Measurements from ENCODE around the gene THRSP. TPM values are rescaled to one million over a fixed set of nuclear protein-coding genes. Genes with fewer than 3 reads are reported as not detected.

The THRSP gene
- polyA plus RNA-seq, 2 of the 4 experiments (the other 2 are of a cell fraction) = not detected

GRCh38 chr11:78044706-78045105 is 19.0 kb upstream of the THRSP start:
- POLR2A ChIA-PET = no interaction called here
- no peak for FAIRE-seq
- H3K4me1 ChIP-seq = peaks cover 20% of the 10 kb centered on the region
- no peak overlapping the region for H3K4me2 ChIP-seq
- CTCF ChIA-PET = interaction anchor here (0.5 to 5.9 kb wide), 11 partner anchors 8 to 519 kb away, joined by 3 to 59 read pairs (median 19); partner anchors contain the start of gene THRSP
- TF ChIP-seq RAD21 (conservative IDR thresholded peaks at IDR 0.05 in 1 of 2, IDR thresholded peaks at IDR 0.05 in 1 of 2) = no peak
- TF ChIP-seq, protein P1, sequence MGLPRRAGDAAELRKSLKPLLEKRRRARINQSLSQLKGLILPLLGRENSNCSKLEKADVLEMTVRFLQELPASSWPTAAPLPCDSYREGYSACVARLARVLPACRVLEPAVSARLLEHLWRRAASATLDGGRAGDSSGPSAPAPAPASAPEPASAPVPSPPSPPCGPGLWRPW (IDR thresholded peaks at IDR 0.05) = no peak
- no peak for TF ChIP-seq POLR2A (IDR thresholded peaks at IDR 0.05; ENCODE audit: low read length)
- TF ChIP-seq RARB (CRISPR knock-in tag; IDR thresholded peaks at IDR 0.05) = no peak
- TF ChIP-seq CHD4 (IDR thresholded peaks at IDR 0.05; ENCODE audit: borderline replicate concordance) = no peak
- TF ChIP-seq HOXA7 (CRISPR knock-in tag; IDR thresholded peaks at IDR 0.05) = no peak
- no peak for TF ChIP-seq CBX8 (IDR thresholded peaks at IDR 0.05)
- no peak for TF ChIP-seq ZC3H11A (IDR thresholded peaks at IDR 0.05)
- TF ChIP-seq RCOR1 (IDR thresholded peaks at IDR 0.05; ENCODE audit: low read depth, low read length) = no peak
- TF ChIP-seq, protein P2, sequence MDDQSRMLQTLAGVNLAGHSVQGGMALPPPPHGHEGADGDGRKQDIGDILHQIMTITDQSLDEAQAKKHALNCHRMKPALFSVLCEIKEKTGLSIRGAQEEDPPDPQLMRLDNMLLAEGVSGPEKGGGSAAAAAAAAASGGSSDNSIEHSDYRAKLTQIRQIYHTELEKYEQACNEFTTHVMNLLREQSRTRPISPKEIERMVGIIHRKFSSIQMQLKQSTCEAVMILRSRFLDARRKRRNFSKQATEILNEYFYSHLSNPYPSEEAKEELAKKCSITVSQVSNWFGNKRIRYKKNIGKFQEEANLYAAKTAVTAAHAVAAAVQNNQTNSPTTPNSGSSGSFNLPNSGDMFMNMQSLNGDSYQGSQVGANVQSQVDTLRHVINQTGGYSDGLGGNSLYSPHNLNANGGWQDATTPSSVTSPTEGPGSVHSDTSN (IDR thresholded peaks at IDR 0.05) = no peak
- TF ChIP-seq TFCP2L1 (CRISPR knock-in tag; IDR thresholded peaks at IDR 0.05) = no peak
- TF ChIP-seq HOXB13 (CRISPR knock-in tag; IDR thresholded peaks at IDR 0.05; ENCODE audit: low read depth) = no peak
- TF ChIP-seq RNF2 (IDR thresholded peaks at IDR 0.05; ENCODE audit: borderline replicate concordance, low read depth) = no peak
- TF ChIP-seq NPAS2 (CRISPR knock-in tag; IDR thresholded peaks at IDR 0.05; ENCODE audit: borderline replicate concordance) = no peak
- no peak for TF ChIP-seq CBX2 (IDR thresholded peaks at IDR 0.05; ENCODE audit: borderline replicate concordance, low read depth)
- no peak overlapping the region for H3K4me3 ChIP-seq
- H3K27ac ChIP-seq = no peak overlapping the region
- H3K9me3 ChIP-seq = no peaks in the 10 kb centered on the region
- DNase-seq (ENCODE audit: low read depth in 1 of 2, low spot score in 1 of 2) = no peak
- 68% methylated on average over 5 of the region's 5 CpGs for WGBS (ENCODE audit: missing lambda C conversion rate)
- no peak for ATAC-seq

- H3K4me2 ChIP-seq = peak overlapping the region; percentile 74
- H3K4me1 ChIP-seq = peaks cover 10% of the 10 kb centered on the region
- CTCF ChIA-PET = interaction anchor here (0.6 to 5.9 kb wide), 35 partner anchors 9 to 842 kb away, joined by 3 to 59 read pairs (median 4); partner anchors contain the start of genes INTS4 and THRSP
- peak; percentile 50 to 81 for DNase-seq (ENCODE audit: low read depth in 1 of 2, low spot score in 1 of 2)
- ATAC-seq = peak; percentile 95 to 97
- TF ChIP-seq RAD21 (conservative IDR thresholded peaks at IDR 0.05 in 1 of 2, IDR thresholded peaks at IDR 0.05 in 1 of 2) (peak; percentile 81 to 95), ZFP36 (IDR thresholded peaks at IDR 0.05; ENCODE audit: borderline replicate concordance, partially characterized antibody) (no peak), MAZ (IDR thresholded peaks at IDR 0.05; ENCODE audit: borderline replicate concordance, low read depth, low read length) (0 out of 2 replicates have a peak, but pooled peaks have one; percentile 36), CBX2 (IDR thresholded peaks at IDR 0.05; ENCODE audit: borderline replicate concordance, low read depth) (no peak), BHLHE40 (IDR thresholded peaks at IDR 0.05; ENCODE audit: low read depth, low read length) (no peak), CEBPB (IDR thresholded peaks at IDR 0.05) (no peak), SMC3 (IDR thresholded peaks at IDR 0.05) (peak; percentile 91), RFX5 (IDR thresholded peaks at IDR 0.05) (0 out of 2 replicates have a peak, but pooled peaks have one; percentile 32), CBX8 (IDR thresholded peaks at IDR 0.05) (no peak), HEYL (CRISPR knock-in tag; IDR thresholded peaks at IDR 0.05) (no peak), FOSL2 (IDR thresholded peaks at IDR 0.05) (no peak), FOSL2 (CRISPR knock-in tag; IDR thresholded peaks at IDR 0.05) (no peak), CTCF (IDR thresholded peaks at IDR 0.05) (peak; percentile 99), POLR2A (IDR thresholded peaks at IDR 0.05; ENCODE audit: low read length) (no peak), TP53 (CRISPR knock-in tag; IDR thresholded peaks at IDR 0.05) (no peak), HOXA7 (CRISPR knock-in tag; IDR thresholded peaks at IDR 0.05) (no peak), EHF (CRISPR knock-in tag; IDR thresholded peaks at IDR 0.05) (no peak), KDM5A (IDR thresholded peaks at IDR 0.05) (no peak)
- TF ChIP-seq, protein P3, sequence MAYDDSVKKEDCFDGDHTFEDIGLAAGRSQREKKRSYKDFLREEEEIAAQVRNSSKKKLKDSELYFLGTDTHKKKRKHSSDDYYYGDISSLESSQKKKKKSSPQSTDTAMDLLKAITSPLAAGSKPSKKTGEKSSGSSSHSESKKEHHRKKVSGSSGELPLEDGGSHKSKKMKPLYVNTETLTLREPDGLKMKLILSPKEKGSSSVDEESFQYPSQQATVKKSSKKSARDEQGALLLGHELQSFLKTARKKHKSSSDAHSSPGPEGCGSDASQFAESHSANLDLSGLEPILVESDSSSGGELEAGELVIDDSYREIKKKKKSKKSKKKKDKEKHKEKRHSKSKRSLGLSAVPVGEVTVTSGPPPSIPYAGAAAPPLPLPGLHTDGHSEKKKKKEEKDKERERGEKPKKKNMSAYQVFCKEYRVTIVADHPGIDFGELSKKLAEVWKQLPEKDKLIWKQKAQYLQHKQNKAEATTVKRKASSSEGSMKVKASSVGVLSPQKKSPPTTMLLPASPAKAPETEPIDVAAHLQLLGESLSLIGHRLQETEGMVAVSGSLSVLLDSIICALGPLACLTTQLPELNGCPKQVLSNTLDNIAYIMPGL (CRISPR knock-in tag; IDR thresholded peaks at IDR 0.05; ENCODE audit: borderline replicate concordance) = no peak
- 12% methylated on average over 27 of the region's 28 CpGs for WGBS (ENCODE audit: missing lambda C conversion rate)
- H3K4me3 ChIP-seq = peak overlapping the region; percentile 39
- peak overlapping the region; percentile 47 to 78 for H3K27ac ChIP-seq
- POLR2A ChIA-PET = interaction anchor here (1.6 kb wide), 1 partner anchor 51 kb away, joined by 12 read pairs; the partner anchor contains the start of gene INTS4
- FAIRE-seq = no peak
- H3K9me3 ChIP-seq = no peaks in the 10 kb centered on the region
These were observed 17.7 kb upstream of the THRSP start for GRCh38 chr11:78045851-78046485.

Data from A549 (cell line).